ENCODE data around the gene PLCL2. TPM values are rescaled to one million over a fixed set of nuclear protein-coding genes. Genes with fewer than 3 reads are reported as not detected.
A peak's percentile ranks its signal among the peaks of the same experiment; 100 is the strongest.

The PLCL2 gene
- total and polyA plus RNA-seq, 2 donors (not counting 1 experiment from before 2014, with no cell fraction given), result 4.0 to 11.9 TPM

- Histone ChIP-seq H3K36me3 (ENCODE audit: control insufficient read depth, insufficient read depth, low read length) (no peaks in the 10 kb centered on the region), H3K9me3 (ENCODE audit: control insufficient read depth, insufficient read depth, low read depth, low read length) (no peaks in the 10 kb centered on the region), H3K27ac (ENCODE audit: insufficient read depth, low read length) (no peak overlapping the region), H3K4me1 (ENCODE audit: control insufficient read depth, extremely low read depth, insufficient read depth, low read length) (no peaks in the 10 kb centered on the region), H3K4me3 (replicated peaks in 1 of 4; ENCODE audit: control extremely low read depth in 1 of 4, insufficient read depth in 1 of 4, low read depth in 3 of 4, low read length in 4 of 4) (no peak overlapping the region), H4K20me1 (ENCODE audit: control insufficient read depth, extremely low read depth, insufficient read depth, low read length) (no peaks in the 10 kb centered on the region), H3K9ac (ENCODE audit: insufficient read depth, low read length) (no peak overlapping the region), H3K27me3 (ENCODE audit: control insufficient read depth, insufficient read depth, low read length) (no peaks in the 10 kb centered on the region), H3K79me2 (ENCODE audit: control insufficient read depth, insufficient read depth, low read length) (no peaks in the 10 kb centered on the region), H3K4me2 (ENCODE audit: extremely low read depth, insufficient read depth, low read length) (no peak overlapping the region), H2AFZ (ENCODE audit: low read length) (no peak overlapping the region)
- DNase-seq (ENCODE audit: low read depth in 2 of 2), result peak; percentile 69 to 75
- TF ChIP-seq, protein P1, sequence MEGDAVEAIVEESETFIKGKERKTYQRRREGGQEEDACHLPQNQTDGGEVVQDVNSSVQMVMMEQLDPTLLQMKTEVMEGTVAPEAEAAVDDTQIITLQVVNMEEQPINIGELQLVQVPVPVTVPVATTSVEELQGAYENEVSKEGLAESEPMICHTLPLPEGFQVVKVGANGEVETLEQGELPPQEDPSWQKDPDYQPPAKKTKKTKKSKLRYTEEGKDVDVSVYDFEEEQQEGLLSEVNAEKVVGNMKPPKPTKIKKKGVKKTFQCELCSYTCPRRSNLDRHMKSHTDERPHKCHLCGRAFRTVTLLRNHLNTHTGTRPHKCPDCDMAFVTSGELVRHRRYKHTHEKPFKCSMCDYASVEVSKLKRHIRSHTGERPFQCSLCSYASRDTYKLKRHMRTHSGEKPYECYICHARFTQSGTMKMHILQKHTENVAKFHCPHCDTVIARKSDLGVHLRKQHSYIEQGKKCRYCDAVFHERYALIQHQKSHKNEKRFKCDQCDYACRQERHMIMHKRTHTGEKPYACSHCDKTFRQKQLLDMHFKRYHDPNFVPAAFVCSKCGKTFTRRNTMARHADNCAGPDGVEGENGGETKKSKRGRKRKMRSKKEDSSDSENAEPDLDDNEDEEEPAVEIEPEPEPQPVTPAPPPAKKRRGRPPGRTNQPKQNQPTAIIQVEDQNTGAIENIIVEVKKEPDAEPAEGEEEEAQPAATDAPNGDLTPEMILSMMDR (conservative IDR thresholded peaks at IDR 0.05 in 1 of 2, IDR thresholded peaks at IDR 0.05 in 1 of 2; ENCODE audit: low read depth in 1 of 2, low read length in 2 of 2), result no peak
- TF ChIP-seq EZH2 (IDR thresholded peaks at IDR 0.05; ENCODE audit: low read length, missing control alignments), result no peak
These were observed 20.0 kb upstream of the PLCL2 start for GRCh38 chr3:16864610-16865313.

DNA sequence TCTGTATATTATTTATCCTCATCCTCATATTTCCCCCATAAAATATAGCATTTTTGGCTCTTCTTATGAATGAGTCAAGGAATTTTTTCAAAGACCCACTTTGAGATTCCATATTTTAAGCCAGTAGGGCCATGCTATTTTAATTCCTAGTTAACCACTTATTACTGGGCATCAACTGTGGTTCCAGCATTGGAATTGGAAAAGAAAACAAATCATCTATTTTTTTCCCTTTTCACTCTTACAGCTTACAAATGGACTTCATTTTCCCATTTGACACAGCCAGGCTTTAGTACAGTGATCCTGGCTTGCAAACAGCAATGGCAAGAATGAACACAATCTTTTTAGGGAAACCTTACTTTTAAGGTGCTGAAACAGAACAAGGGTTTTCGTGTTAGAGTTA is 19.4 kb upstream of the PLCL2 start:
- no peak overlapping the region for H3K9ac ChIP-seq (ENCODE audit: insufficient read depth, low read length)
- H3K4me1 ChIP-seq (ENCODE audit: control insufficient read depth, extremely low read depth, insufficient read depth, low read length), result no peaks in the 10 kb centered on the region
- no peak overlapping the region for H2AFZ ChIP-seq (ENCODE audit: low read length)
- no peak overlapping the region for H3K4me3 ChIP-seq (replicated peaks in 1 of 4; ENCODE audit: control extremely low read depth in 1 of 4, insufficient read depth in 1 of 4, low read depth in 3 of 4, low read length in 4 of 4)
- H3K4me2 ChIP-seq (ENCODE audit: extremely low read depth, insufficient read depth, low read length), result no peak overlapping the region
- TF ChIP-seq EZH2 (IDR thresholded peaks at IDR 0.05; ENCODE audit: low read length, missing control alignments), result no peak
- TF ChIP-seq, protein P1 (conservative IDR thresholded peaks at IDR 0.05 in 1 of 2, IDR thresholded peaks at IDR 0.05 in 1 of 2; ENCODE audit: low read depth in 1 of 2, low read length in 2 of 2), result no peak
- no peaks in the 10 kb centered on the region for H3K79me2 ChIP-seq (ENCODE audit: control insufficient read depth, insufficient read depth, low read length)
- H3K36me3 ChIP-seq (ENCODE audit: control insufficient read depth, insufficient read depth, low read length), result no peaks in the 10 kb centered on the region
- H4K20me1 ChIP-seq (ENCODE audit: control insufficient read depth, extremely low read depth, insufficient read depth, low read length), result no peaks in the 10 kb centered on the region
- DNase-seq (ENCODE audit: low read depth in 2 of 2), result peak in 1 of 2 donors; percentile 70
- no peak overlapping the region for H3K27ac ChIP-seq (ENCODE audit: insufficient read depth, low read length)
- no peaks in the 10 kb centered on the region for H3K27me3 ChIP-seq (ENCODE audit: control insufficient read depth, insufficient read depth, low read length)
- no peaks in the 10 kb centered on the region for H3K9me3 ChIP-seq (ENCODE audit: control insufficient read depth, insufficient read depth, low read depth, low read length)

DNA sequence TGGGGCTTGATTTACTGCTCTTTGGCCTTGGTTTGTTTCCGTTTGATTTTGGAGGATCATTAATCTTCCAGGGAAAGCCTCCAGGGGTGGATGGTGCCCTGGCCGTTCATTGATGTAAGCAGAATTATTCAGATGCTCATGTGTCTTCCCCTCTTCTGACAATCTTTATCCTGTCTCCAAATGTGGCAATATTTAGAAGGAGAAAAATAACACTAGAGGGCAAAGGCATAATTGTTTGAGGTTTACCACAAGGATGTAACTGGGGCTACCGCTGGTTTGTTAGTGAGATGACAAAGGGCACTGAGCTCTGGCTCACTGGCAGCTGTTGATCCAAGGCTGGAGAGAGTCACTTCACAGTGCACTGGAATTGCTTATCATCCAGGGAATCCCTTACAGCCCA is 18.2 kb upstream of the PLCL2 start:
- H3K9ac ChIP-seq (ENCODE audit: insufficient read depth, low read length), result no peak overlapping the region
- no peak overlapping the region for H3K27ac ChIP-seq (ENCODE audit: insufficient read depth, low read length)
- no peak overlapping the region for H2AFZ ChIP-seq (ENCODE audit: low read length)
- peak; percentile 17 to 57 for DNase-seq (ENCODE audit: low read depth in 2 of 2)
- no peaks in the 10 kb centered on the region for H3K36me3 ChIP-seq (ENCODE audit: control insufficient read depth, insufficient read depth, low read length)
- no peaks in the 10 kb centered on the region for H3K4me1 ChIP-seq (ENCODE audit: control insufficient read depth, extremely low read depth, insufficient read depth, low read length)
- no peaks in the 10 kb centered on the region for H3K79me2 ChIP-seq (ENCODE audit: control insufficient read depth, insufficient read depth, low read length)
- H3K9me3 ChIP-seq (ENCODE audit: control insufficient read depth, insufficient read depth, low read depth, low read length), result no peaks in the 10 kb centered on the region
- no peaks in the 10 kb centered on the region for H3K27me3 ChIP-seq (ENCODE audit: control insufficient read depth, insufficient read depth, low read length)
- TF ChIP-seq EZH2 (IDR thresholded peaks at IDR 0.05; ENCODE audit: low read length, missing control alignments), result no peak
- TF ChIP-seq, protein P1 (conservative IDR thresholded peaks at IDR 0.05 in 1 of 2, IDR thresholded peaks at IDR 0.05 in 1 of 2; ENCODE audit: low read depth in 1 of 2, low read length in 2 of 2), result no peak
- no peaks in the 10 kb centered on the region for H4K20me1 ChIP-seq (ENCODE audit: control insufficient read depth, extremely low read depth, insufficient read depth, low read length)
- no peak overlapping the region for H3K4me2 ChIP-seq (ENCODE audit: extremely low read depth, insufficient read depth, low read length)
- H3K4me3 ChIP-seq (replicated peaks in 1 of 4; ENCODE audit: control extremely low read depth in 1 of 4, insufficient read depth in 1 of 4, low read depth in 3 of 4, low read length in 4 of 4), result no peak overlapping the region
